GM19324 (cell line): ENCODE data around the gene FBXW11.

Experiments
- ATAC-seq: cut with Tn5 transposase; IDR thresholded peaks from one replicate; pipeline ENCODE4 v1.9.1; 2021; ENCODE audit warnings: mild to moderate bottlenecking, moderate library complexity; ENCODE audit not compliant: unreplicated experiment, low FRiP score

Gene FBXW11

GRCh38 chr5:172006321-172007174, at the start of gene FBXW11:
TSS of gene FBXW11 (minus strand) at chr5:172006638. CDS start at chr5:172006502, 136 bp downstream.
- peak; percentile 93 for ATAC-seq

GRCh38 chr5:172055996-172056395, 49.6 kb upstream of the FBXW11 start:
- ATAC-seq = no peak

- ATAC-seq = no peak
Measured at GRCh38 chr5:172055421-172055820, 49.0 kb upstream of the FBXW11 start.

- ATAC-seq = no peak
Measured at GRCh38 chr5:172054611-172055153, 48.2 kb upstream of the FBXW11 start.

- no peak for ATAC-seq
Measured at GRCh38 chr5:172052450-172053236, 46.2 kb upstream of the FBXW11 start.

- no peak for ATAC-seq
Measured at GRCh38 chr5:172051643-172052339, 45.4 kb upstream of the FBXW11 start.

GRCh38 chr5:172050080-172050479, 43.6 kb upstream of the FBXW11 start:
- ATAC-seq = no peak

- ATAC-seq = no peak
Measured at GRCh38 chr5:172049226-172049796, 42.9 kb upstream of the FBXW11 start.

- ATAC-seq = no peak
Measured at GRCh38 chr5:172048539-172049101, 42.2 kb upstream of the FBXW11 start.

- no peak for ATAC-seq
Measured at GRCh38 chr5:172048170-172048422, 41.7 kb upstream of the FBXW11 start.

GRCh38 chr5:172046593-172046992, 40.2 kb upstream of the FBXW11 start:
- no peak for ATAC-seq

- ATAC-seq = no peak
Measured at GRCh38 chr5:172045315-172045632, 38.8 kb upstream of the FBXW11 start.

- ATAC-seq = no peak
Measured at GRCh38 chr5:172044631-172045314, 38.3 kb upstream of the FBXW11 start.

GRCh38 chr5:172043865-172044264, 37.4 kb upstream of the FBXW11 start:
- no peak for ATAC-seq

- no peak for ATAC-seq
Measured at GRCh38 chr5:172042183-172042582, 35.7 kb upstream of the FBXW11 start.

- ATAC-seq = no peak
Measured at GRCh38 chr5:172038167-172038566, 31.7 kb upstream of the FBXW11 start.

- ATAC-seq = no peak
Measured at GRCh38 chr5:172035049-172035448, 28.6 kb upstream of the FBXW11 start.

- no peak for ATAC-seq
Measured at GRCh38 chr5:172031894-172032461, 25.5 kb upstream of the FBXW11 start.

GRCh38 chr5:172029876-172030275, 23.4 kb upstream of the FBXW11 start:
- no peak for ATAC-seq

- ATAC-seq = no peak
Measured at GRCh38 chr5:172028167-172028566, 21.7 kb upstream of the FBXW11 start.
